ENCODE measurements around the gene SNRPD1. TPM values are rescaled to one million over a fixed set of nuclear protein-coding genes. Genes with fewer than 3 reads are reported as not detected.
"Not testable (repeated sequence)": the region's sequence is repeated elsewhere in the genome, so short reads cannot be mapped to it uniquely, and the experiment has no call there.

Gene SNRPD1
- total RNA-seq, 1 donor from 2014 or later: 24.9 TPM

DNA sequence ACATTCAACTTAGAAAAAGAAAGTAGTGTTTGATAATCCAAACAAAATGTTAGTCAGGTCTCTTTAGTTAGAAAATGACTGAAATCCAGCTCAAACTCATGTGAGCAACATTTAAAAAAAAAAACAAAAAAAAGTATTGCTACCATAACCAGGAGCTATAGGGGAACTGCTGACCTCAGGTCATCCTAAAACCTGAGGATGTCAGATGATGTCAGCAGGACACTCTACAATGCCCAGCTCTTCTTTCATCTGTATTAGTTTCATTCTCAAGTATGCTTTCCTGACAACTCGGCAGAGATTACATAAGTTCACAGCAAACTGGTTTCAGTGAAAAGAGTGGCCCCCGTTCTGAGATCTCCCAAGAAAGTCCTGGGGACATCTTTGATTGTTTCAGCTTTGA, 7.4 kb upstream of the SNRPD1 start:
- no peak overlapping the region for H3K4me3 ChIP-seq (ENCODE audit: low read depth, low read length)
- H3K36me3 ChIP-seq (ENCODE audit: control insufficient read depth, insufficient read depth, low read length): no peaks in the 10 kb centered on the region
- TF ChIP-seq, protein P1, sequence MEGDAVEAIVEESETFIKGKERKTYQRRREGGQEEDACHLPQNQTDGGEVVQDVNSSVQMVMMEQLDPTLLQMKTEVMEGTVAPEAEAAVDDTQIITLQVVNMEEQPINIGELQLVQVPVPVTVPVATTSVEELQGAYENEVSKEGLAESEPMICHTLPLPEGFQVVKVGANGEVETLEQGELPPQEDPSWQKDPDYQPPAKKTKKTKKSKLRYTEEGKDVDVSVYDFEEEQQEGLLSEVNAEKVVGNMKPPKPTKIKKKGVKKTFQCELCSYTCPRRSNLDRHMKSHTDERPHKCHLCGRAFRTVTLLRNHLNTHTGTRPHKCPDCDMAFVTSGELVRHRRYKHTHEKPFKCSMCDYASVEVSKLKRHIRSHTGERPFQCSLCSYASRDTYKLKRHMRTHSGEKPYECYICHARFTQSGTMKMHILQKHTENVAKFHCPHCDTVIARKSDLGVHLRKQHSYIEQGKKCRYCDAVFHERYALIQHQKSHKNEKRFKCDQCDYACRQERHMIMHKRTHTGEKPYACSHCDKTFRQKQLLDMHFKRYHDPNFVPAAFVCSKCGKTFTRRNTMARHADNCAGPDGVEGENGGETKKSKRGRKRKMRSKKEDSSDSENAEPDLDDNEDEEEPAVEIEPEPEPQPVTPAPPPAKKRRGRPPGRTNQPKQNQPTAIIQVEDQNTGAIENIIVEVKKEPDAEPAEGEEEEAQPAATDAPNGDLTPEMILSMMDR (IDR thresholded peaks at IDR 0.05; ENCODE audit: insufficient read depth, low read length, poor library complexity, severe bottlenecking): no peak
- H3K27me3 ChIP-seq (ENCODE audit: control insufficient read depth, insufficient read depth, low read length): no peaks in the 10 kb centered on the region
- no peak for DNase-seq (ENCODE audit: low read depth)

DNA sequence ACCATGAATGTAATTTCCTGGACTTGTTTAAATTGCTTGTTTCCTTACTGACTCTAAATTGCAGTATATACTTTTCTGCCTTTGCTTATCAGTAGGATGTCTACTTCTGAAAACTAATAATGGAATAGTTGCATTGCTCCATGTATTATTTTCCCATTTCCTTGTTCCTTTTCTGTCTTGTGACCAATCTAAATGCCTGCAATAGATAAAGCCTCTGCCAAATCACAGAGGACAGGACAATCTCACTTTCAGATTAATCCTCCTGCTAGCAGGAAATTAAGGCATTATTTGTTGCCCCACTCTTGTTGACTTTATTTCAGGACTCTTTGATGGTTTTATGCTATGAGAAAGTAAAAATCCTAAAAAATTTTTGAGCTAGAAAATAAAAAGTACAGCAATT, 6.9 kb upstream of the SNRPD1 start:
- no peak overlapping the region for H3K4me3 ChIP-seq (ENCODE audit: low read depth, low read length)
- no peaks in the 10 kb centered on the region for H3K36me3 ChIP-seq (ENCODE audit: control insufficient read depth, insufficient read depth, low read length)
- H3K27me3 ChIP-seq (ENCODE audit: control insufficient read depth, insufficient read depth, low read length): no peaks in the 10 kb centered on the region
- TF ChIP-seq, protein P1 (IDR thresholded peaks at IDR 0.05; ENCODE audit: insufficient read depth, low read length, poor library complexity, severe bottlenecking): no peak
- no peak for DNase-seq (ENCODE audit: low read depth)

DNA sequence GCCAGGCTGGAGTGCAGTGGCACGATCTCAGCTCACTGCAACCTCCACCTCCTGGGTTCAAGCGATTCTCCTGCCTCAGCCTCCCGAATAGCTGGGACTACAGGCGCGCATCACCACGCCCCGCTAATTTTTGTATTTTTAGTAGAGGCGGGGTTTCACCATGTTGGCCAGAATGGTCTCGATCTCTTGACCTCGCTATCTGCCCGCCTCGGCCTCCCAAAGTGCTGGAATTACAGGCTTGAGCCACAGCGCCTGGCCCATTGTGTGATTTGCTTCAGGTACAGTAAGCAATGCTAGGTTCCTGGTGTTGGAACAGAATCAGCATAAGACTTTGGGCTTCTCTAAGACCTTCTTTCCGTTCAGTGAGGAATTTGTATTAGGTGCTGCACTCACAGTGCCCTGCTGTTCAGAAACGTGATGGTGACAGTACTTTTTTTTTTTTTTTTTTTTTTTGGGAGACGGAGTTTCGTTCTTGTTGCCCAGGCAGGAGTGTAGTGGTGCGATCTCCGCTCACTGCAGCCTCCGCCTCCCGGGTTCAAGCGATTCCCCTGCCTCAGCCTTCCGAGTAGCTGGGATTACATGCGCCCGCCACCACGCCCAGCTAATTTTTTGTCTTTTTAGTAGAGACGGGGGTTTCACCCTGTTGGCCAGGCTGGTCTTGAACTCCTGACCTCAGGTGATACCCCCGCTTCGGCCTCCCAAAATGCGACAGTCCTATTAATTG, 551 bp upstream of the SNRPD1 start:
- not testable (repeated sequence) for H3K27me3 ChIP-seq (ENCODE audit: control insufficient read depth, insufficient read depth, low read length); DNase-seq (ENCODE audit: low read depth); H3K36me3 ChIP-seq (ENCODE audit: control insufficient read depth, insufficient read depth, low read length)
- H3K4me3 ChIP-seq (ENCODE audit: low read depth, low read length): peak overlapping the region; percentile 84

DNA sequence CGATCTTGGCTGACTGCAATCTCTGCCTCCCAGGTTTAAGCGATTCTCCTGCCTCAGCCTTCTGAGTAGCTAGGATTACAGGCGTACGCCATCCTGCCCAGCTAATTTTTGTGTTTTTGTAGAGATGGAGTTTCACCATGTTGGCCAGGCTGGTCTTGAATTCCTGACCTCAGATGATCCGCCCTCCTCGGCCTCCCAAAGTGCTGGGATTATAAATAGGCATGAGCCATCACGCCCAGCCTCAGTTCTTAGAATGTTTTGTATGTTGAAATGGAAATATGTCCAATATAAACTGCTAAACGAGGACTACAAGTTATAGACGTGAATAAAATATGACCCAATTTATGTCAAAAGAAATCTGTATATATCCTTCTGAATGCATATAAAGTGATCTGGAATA, 9.5 kb downstream of the SNRPD1 start:
- not testable (repeated sequence) for H3K4me3 ChIP-seq (ENCODE audit: low read depth, low read length); DNase-seq (ENCODE audit: low read depth); H3K36me3 ChIP-seq (ENCODE audit: control insufficient read depth, insufficient read depth, low read length); H3K27me3 ChIP-seq (ENCODE audit: control insufficient read depth, insufficient read depth, low read length)

DNA sequence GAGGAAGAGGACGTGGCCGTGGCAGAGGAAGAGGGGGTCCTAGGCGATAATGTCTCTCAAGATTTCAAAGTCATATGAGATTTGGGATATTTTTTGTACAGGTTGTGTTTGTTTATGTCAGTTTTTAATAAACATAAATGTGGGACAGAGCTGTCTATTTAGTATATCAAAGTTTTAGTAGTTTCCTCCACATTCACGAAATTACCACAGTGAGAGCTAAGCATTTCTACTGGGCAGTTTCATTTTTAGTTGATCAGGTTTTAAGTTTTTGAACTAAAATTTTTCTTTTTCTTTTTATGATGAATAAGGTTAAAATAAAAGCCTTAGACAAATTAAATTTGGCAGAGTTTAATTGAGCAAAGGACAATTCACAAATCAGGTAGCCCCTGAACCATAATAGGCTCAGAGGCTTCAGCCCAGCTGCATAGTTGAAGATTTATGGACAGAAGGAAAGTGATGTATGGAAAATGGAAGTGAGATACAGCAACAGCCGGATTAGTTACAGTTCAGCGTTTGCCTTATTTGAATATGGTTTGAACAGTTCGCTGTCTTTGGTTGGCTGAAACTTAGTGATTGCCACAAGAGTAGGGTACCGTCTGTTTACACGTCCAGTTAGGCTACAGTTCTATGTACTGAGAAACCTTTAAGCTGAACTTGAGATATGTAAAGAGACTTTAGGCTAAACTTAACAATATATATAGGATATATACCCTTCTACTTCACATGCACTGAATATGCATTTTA, 17.1 kb downstream of the SNRPD1 start:
- TF ChIP-seq, protein P1 (IDR thresholded peaks at IDR 0.05; ENCODE audit: insufficient read depth, low read length, poor library complexity, severe bottlenecking): no peak
- DNase-seq (ENCODE audit: low read depth): no peak
- Histone ChIP-seq H3K36me3 (ENCODE audit: control insufficient read depth, insufficient read depth, low read length) (peaks cover 1% of the 10 kb centered on the region), H3K27me3 (ENCODE audit: control insufficient read depth, insufficient read depth, low read length) (no peaks in the 10 kb centered on the region), H3K4me3 (ENCODE audit: low read depth, low read length) (no peak overlapping the region)

DNA sequence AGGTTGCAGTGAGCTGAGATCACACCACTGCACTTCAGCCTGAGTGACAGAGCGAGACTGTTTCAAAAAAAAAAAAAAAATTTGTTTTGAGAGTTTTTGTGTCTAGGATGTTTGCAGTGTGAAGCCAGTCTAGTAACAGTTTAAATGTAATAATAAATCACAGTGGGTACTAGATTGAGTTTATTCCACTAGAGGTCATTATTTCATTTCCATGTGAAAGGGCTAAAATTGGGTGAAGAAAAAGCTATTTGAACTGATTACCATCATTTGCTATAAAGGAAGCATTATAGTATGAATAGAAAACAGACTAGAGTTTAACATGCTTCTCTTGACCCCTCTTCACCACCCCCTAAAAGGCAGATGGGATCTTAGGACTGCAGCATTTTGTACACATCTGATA, 20.3 kb downstream of the SNRPD1 start:
- peaks cover 1% of the 10 kb centered on the region for H3K36me3 ChIP-seq (ENCODE audit: control insufficient read depth, insufficient read depth, low read length)

More for the DNA sequence above, 20.3 kb downstream of the SNRPD1 start:
- no peak for DNase-seq (ENCODE audit: low read depth)
- no peaks in the 10 kb centered on the region for H3K27me3 ChIP-seq (ENCODE audit: control insufficient read depth, insufficient read depth, low read length)
- no peak overlapping the region for H3K4me3 ChIP-seq (ENCODE audit: low read depth, low read length)
- TF ChIP-seq, protein P1 (IDR thresholded peaks at IDR 0.05; ENCODE audit: insufficient read depth, low read length, poor library complexity, severe bottlenecking): no peak
